ENCODE results near the gene MUSK. TPM values are rescaled to one million over a fixed set of nuclear protein-coding genes. Genes with fewer than 3 reads are reported as not detected.

MUSK gene
- total and polyA plus RNA-seq, 3 donors from 2014 or later: 2.8 to 11.6 (median 6.9) TPM

DNA sequence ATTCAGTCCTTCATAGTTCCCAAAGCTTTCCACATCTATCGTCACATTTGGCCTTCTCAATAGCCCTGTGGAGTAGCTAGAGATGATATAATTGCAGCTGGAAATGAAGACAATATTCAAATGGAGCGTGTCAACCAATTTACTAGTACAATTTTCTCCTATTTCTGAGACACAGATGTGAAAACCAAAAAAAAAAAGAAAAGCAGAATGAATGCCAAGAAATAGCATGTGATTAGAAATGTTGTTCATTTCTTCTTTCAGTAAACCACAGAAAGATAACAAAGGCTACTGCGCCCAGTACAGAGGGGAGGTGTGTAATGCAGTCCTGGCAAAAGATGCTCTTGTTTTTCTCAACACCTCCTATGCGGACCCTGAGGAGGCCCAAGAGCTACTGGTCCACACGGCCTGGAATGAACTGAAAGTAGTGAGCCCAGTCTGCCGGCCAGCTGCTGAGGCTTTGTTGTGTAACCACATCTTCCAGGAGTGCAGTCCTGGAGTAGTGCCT, 99.0 kb downstream of the MUSK start:
- H3K4me1 ChIP-seq: peaks cover 5% of the 10 kb centered on the region
- WGBS, 2 donors: 57 to 58% methylated on average over 6 of the region's 6 CpGs
- no peaks in the 10 kb centered on the region for H3K27me3 ChIP-seq
- no peaks in the 10 kb centered on the region for H3K9me3 ChIP-seq
- peak; percentile 73 for DNase-seq
- TF ChIP-seq, protein P1, sequence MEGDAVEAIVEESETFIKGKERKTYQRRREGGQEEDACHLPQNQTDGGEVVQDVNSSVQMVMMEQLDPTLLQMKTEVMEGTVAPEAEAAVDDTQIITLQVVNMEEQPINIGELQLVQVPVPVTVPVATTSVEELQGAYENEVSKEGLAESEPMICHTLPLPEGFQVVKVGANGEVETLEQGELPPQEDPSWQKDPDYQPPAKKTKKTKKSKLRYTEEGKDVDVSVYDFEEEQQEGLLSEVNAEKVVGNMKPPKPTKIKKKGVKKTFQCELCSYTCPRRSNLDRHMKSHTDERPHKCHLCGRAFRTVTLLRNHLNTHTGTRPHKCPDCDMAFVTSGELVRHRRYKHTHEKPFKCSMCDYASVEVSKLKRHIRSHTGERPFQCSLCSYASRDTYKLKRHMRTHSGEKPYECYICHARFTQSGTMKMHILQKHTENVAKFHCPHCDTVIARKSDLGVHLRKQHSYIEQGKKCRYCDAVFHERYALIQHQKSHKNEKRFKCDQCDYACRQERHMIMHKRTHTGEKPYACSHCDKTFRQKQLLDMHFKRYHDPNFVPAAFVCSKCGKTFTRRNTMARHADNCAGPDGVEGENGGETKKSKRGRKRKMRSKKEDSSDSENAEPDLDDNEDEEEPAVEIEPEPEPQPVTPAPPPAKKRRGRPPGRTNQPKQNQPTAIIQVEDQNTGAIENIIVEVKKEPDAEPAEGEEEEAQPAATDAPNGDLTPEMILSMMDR (IDR thresholded peaks at IDR 0.05): no peak
- TF ChIP-seq POLR2A (IDR thresholded peaks at IDR 0.05): no peak
- H3K36me3 ChIP-seq (ENCODE audit: low read depth, missing control alignments): no peaks in the 10 kb centered on the region
- no peak overlapping the region for H3K4me3 ChIP-seq
- intact Hi-C loops (cut with DNase I; ENCODE audit: low total_unique reads): no loop called here
- peak overlapping the region in 1 of 2 donors; percentile 52 for H3K27ac ChIP-seq

DNA sequence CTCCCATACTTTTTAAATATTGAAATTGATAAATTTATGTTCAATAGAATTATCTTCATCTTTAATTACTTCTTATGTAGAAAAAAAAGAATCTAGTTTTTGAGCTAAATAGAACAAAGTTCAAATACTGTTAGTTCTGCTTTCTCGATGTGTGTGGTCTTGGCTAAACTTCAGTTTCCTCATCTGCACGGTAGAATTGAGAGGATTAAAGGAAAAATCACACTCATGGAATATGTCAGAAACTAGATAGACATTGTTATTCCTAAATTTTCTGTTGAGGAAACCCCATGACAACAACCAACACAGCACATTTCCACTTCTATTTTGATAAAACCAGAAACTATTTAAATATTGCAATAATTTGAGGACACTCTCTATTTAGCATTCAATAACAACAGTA, 100.3 kb downstream of the MUSK start:
- no peaks in the 10 kb centered on the region for H3K36me3 ChIP-seq (ENCODE audit: low read depth, missing control alignments)
- intact Hi-C loops (cut with DNase I; ENCODE audit: low total_unique reads): no loop called here
- H3K9me3 ChIP-seq: no peaks in the 10 kb centered on the region
- no peaks in the 10 kb centered on the region for H3K27me3 ChIP-seq
- peak; percentile 31 for DNase-seq
- 44 to 46% methylated on average over 2 of the region's 2 CpGs for WGBS, 2 donors
- no peak for TF ChIP-seq POLR2A (IDR thresholded peaks at IDR 0.05)
- TF ChIP-seq, protein P1 (IDR thresholded peaks at IDR 0.05): no peak
- no peaks in the 10 kb centered on the region for H3K4me1 ChIP-seq
- H3K4me3 ChIP-seq: no peak overlapping the region
- H3K27ac ChIP-seq: no peak overlapping the region

DNA sequence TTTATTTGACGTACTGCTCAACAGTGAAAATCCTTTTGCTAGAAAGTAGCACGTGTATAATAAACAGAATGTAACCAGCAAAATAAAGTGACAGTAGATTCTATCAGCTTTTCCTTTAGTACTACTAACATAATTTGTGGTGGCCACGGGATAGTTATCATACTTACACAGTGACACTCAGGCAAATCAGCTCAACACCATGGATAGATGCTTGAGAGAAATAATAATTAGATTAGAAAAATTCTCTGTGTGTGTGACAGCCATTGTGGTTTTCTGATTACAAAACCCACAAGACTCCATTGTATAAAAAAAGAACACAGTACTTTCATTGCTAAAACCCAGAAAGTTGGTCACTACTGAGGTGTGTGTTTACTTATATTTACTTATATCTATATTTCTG, 101.1 kb downstream of the MUSK start:
- 53 to 60% methylated on average over 3 of the region's 3 CpGs for WGBS, 2 donors
- intact Hi-C loops (cut with DNase I; ENCODE audit: low total_unique reads): no loop called here
- no peak overlapping the region for H3K27ac ChIP-seq

DNA sequence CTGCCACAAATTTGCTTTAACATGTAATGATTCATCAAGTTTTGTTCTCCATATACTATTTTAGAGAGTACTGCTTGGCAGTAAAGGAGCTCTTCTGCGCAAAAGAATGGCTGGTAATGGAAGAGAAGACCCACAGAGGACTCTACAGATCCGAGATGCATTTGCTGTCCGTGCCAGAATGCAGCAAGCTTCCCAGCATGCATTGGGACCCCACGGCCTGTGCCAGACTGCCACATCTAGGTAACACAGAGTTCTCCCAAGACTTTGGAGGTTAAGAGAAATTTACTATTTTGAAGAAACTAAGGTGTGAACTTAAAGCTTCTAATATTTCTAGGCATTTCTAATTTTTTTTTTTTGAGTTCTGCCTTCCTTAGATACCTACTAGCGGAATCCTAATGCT, 107.1 kb downstream of the MUSK start:
- H3K27ac ChIP-seq: peak overlapping the region in 1 of 2 donors; percentile 7

More for the DNA sequence above, 101.1 kb downstream of the MUSK start:
- no peak for DNase-seq
- Histone ChIP-seq H3K36me3 (ENCODE audit: low read depth, missing control alignments) (no peaks in the 10 kb centered on the region), H3K4me3 (no peak overlapping the region), H3K9me3 (no peaks in the 10 kb centered on the region), H3K27me3 (no peaks in the 10 kb centered on the region), H3K4me1 (no peaks in the 10 kb centered on the region)
- TF ChIP-seq, protein P1 (IDR thresholded peaks at IDR 0.05): no peak
- no peak for TF ChIP-seq POLR2A (IDR thresholded peaks at IDR 0.05)

More for the DNA sequence above, 107.1 kb downstream of the MUSK start:
- peak; percentile 50 for DNase-seq
- no peaks in the 10 kb centered on the region for H3K36me3 ChIP-seq (ENCODE audit: low read depth, missing control alignments)
- peaks cover 7% of the 10 kb centered on the region for H3K4me1 ChIP-seq
- H3K9me3 ChIP-seq: no peaks in the 10 kb centered on the region
- no peak overlapping the region for H3K4me3 ChIP-seq
- no peaks in the 10 kb centered on the region for H3K27me3 ChIP-seq
- TF ChIP-seq, protein P1 (IDR thresholded peaks at IDR 0.05): no peak
- no peak for TF ChIP-seq POLR2A (IDR thresholded peaks at IDR 0.05)
- 55 to 59% methylated on average over 5 of the region's 5 CpGs for WGBS, 2 donors
- intact Hi-C loops (cut with DNase I; ENCODE audit: low total_unique reads): no loop called here

All from testis (tissue), 3 donors.